Measurements from ENCODE around the gene ETFB. TPM values are rescaled to one million over a fixed set of nuclear protein-coding genes. Genes with fewer than 3 reads are reported as not detected.

Gene ETFB
- polyA plus RNA-seq, 3 donors = 99.6 to 407 (median 224) TPM

GRCh38 chr19:51337141-51337860, 28.9 kb downstream of the ETFB start:
- 90 to 95% (median 93%) methylated on average over 13 of the region's 13 CpGs for WGBS, 3 donors
- no peak overlapping the region for H3K27ac ChIP-seq (ENCODE audit: low read depth, low read length)

GRCh38 chr19:51333836-51334460, 32.2 kb downstream of the ETFB start:
- 86 to 93% (median 91%) methylated on average over 11 to 13 of the region's 13 CpGs for WGBS, 3 donors
- H3K27ac ChIP-seq (ENCODE audit: low read depth, low read length) = no peak overlapping the region

- 84 to 92% (median 89%) methylated on average over 6 of the region's 6 CpGs for WGBS, 3 donors
- H3K27ac ChIP-seq (ENCODE audit: low read depth, low read length) = no peak overlapping the region
Measured at GRCh38 chr19:51331716-51332115, 34.5 kb downstream of the ETFB start.

GRCh38 chr19:51331193-51331592, 35.0 kb downstream of the ETFB start:
- WGBS, 3 donors = 65 to 79% (median 66%) methylated on average over 3 of the region's 3 CpGs
- no peak overlapping the region for H3K27ac ChIP-seq (ENCODE audit: low read depth, low read length)

GRCh38 chr19:51330366-51330765, 35.8 kb downstream of the ETFB start:
- WGBS, 3 donors = 92 to 97% (median 96%) methylated on average over 4 of the region's 4 CpGs
- no peak overlapping the region for H3K27ac ChIP-seq (ENCODE audit: low read depth, low read length)

- WGBS, 3 donors = 81 to 87% (median 83%) methylated on average over 5 of the region's 5 CpGs
- H3K27ac ChIP-seq (ENCODE audit: low read depth, low read length) = no peak overlapping the region
Measured at GRCh38 chr19:51329411-51329810, 36.8 kb downstream of the ETFB start.

- WGBS, 3 donors = 2 to 6% (median 5%) methylated on average over 67 to 75 of the region's 75 CpGs
Measured at GRCh38 chr19:51327066-51328001, 38.9 kb downstream of the ETFB start.

GRCh38 chr19:51326216-51327065, 39.7 kb downstream of the ETFB start:
- WGBS, 3 donors = 12 to 23% (median 20%) methylated on average over 33 to 36 of the region's 36 CpGs
- H3K27ac ChIP-seq (ENCODE audit: low read depth, low read length) = no peak overlapping the region

More at GRCh38 chr19:51327066-51328001, 38.9 kb downstream of the ETFB start:
- H3K27ac ChIP-seq (ENCODE audit: low read depth, low read length) = no peak overlapping the region

GRCh38 chr19:51325161-51325976, 40.8 kb downstream of the ETFB start:
- WGBS, 3 donors = 64 to 67% (median 67%) methylated on average over 26 of the region's 26 CpGs
- H3K27ac ChIP-seq (ENCODE audit: low read depth, low read length) = no peak overlapping the region

- 52 to 66% (median 53%) methylated on average over 6 of the region's 6 CpGs for WGBS, 3 donors
- H3K27ac ChIP-seq (ENCODE audit: low read depth, low read length) = no peak overlapping the region
Measured at GRCh38 chr19:51324167-51324481, 42.1 kb downstream of the ETFB start.

GRCh38 chr19:51323481-51324166, 42.6 kb downstream of the ETFB start:
- no peak overlapping the region for H3K27ac ChIP-seq (ENCODE audit: low read depth, low read length)
- 69 to 75% (median 71%) methylated on average over 29 of the region's 29 CpGs for WGBS, 3 donors

GRCh38 chr19:51321799-51322198, 44.4 kb downstream of the ETFB start:
- 60 to 81% (median 77%) methylated on average over 14 of the region's 14 CpGs for WGBS, 3 donors
- H3K27ac ChIP-seq (ENCODE audit: low read depth, low read length) = no peak overlapping the region

- H3K27ac ChIP-seq (ENCODE audit: low read depth, low read length) = no peak overlapping the region
- 8 to 41% (median 28%) methylated on average over 12 to 14 of the region's 14 CpGs for WGBS, 3 donors
Measured at GRCh38 chr19:51320280-51320657, 45.9 kb downstream of the ETFB start.

- H3K27ac ChIP-seq (ENCODE audit: low read depth, low read length) = no peak overlapping the region
- WGBS, 3 donors = 61 to 69% (median 66%) methylated on average over 14 of the region's 14 CpGs
Measured at GRCh38 chr19:51319649-51320279, 46.4 kb downstream of the ETFB start.

- 66 to 79% (median 78%) methylated on average over 23 of the region's 23 CpGs for WGBS, 3 donors
- no peak overlapping the region for H3K27ac ChIP-seq (ENCODE audit: low read depth, low read length)
Measured at GRCh38 chr19:51318687-51319648, 47.2 kb downstream of the ETFB start.
